CD4-positive, alpha-beta T cell treated with Interferon alpha-2 for 1 hour (primary cell): ENCODE data around the gene CALCR.
"Not testable (repeated sequence)": the region's sequence is repeated elsewhere in the genome, so short reads cannot be mapped to it uniquely, and the experiment has no call there.

Source experiments
- DNase-seq, 2 donors: peaks; one replicate each; pipeline ENCODE4 v3.0.0-alpha.2; 2020 to 2022

The CALCR gene

DNA sequence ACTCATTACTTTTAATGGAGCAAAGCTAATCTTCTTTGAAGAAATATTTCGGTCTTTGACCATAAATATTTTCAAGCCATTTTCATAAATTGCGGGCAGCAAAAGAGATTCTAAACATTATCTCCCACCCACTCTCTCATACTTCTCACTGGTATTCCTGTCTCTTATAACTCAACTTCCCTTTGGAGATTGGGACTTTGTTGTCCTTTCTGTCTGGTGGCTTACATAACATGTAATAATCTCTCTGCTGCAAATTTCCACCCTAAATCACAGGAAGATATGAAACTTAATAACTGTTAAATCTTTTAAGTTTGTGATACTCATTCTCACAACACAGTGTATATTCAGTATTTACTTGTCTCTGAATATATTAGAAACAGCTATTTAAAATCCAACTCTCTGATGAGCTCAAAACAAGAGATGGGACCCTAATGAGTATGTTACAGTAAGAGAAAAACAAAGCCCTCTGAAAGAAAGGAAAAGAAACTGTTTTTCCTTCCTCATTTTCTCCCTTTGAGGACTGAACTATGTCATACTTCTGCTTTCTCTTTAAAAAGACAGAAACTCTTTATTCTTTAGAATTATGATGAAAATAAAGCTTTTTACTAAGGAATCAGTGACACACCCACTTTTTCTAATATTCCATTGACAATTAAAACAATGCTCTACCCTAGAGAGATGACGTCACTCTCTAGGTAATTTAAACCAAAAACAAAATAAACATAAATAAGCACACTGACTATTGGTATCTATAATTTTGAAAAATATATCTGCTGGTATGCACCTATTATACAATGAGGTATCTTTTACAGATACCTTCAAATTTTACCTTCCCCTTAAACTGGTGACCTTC lies 14.7 kb downstream of the CALCR start:
- DNase-seq: no peak

DNA sequence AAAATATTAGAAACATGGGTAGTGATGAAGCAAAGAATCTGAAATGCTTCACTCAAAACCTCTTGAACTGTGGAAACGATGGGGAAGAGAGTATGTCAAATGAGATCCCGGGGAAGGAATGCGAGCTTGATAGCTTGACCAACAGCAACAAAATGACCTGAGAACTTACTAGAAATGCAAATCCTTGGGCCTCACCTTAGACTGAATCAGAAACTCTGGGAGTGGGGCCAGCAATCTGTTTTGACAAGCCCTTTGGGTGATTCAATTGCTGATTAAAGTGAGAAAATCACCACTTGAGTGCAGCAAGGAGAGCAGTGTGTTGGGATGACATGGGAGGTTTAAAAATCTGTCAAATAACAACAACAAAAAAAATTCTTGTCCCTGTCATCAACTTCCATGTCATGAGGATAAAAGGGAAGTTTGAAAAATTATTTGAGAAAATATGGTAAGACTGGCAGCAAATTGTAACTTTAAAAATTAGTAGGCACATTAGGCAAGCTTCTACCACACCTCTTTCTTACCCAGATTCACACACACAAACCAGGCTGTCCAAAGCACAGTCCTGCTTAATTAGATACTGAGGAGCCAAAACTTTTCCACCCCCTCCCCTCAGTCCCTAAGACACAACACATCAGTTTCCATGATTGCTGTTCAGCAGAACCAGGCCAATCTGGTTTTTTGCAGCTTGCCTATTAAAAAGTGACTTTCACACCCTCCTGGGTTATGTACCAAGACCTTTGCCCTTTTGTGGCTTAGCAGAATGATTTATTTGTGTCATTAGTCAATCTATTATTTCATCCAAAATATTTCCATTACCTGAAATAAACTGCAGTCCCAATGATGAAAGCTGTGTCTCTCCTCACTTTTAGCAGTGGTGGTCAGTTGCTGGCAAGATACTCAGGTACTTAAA lies 15.6 kb downstream of the CALCR start:
- no peak for DNase-seq

DNA sequence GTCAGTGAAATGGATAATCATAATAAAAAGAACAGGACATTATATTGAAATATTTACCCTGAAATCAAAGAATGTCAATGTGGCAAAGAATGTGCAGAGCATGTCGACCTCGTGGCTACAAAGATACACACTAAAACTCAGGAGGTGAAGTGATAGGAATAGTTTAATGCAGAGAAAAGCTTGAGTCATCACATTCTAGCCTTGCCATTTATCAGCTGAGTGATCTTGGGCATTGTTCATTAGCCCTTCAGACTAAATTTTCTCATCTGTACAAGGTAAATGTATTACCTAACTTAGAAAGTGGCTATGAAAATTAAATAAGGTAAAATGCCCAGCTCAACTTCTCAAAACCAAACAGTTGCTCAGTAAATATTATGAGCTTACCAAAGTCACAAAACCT lies 22.6 kb downstream of the CALCR start:
- DNase-seq: no peak

DNA sequence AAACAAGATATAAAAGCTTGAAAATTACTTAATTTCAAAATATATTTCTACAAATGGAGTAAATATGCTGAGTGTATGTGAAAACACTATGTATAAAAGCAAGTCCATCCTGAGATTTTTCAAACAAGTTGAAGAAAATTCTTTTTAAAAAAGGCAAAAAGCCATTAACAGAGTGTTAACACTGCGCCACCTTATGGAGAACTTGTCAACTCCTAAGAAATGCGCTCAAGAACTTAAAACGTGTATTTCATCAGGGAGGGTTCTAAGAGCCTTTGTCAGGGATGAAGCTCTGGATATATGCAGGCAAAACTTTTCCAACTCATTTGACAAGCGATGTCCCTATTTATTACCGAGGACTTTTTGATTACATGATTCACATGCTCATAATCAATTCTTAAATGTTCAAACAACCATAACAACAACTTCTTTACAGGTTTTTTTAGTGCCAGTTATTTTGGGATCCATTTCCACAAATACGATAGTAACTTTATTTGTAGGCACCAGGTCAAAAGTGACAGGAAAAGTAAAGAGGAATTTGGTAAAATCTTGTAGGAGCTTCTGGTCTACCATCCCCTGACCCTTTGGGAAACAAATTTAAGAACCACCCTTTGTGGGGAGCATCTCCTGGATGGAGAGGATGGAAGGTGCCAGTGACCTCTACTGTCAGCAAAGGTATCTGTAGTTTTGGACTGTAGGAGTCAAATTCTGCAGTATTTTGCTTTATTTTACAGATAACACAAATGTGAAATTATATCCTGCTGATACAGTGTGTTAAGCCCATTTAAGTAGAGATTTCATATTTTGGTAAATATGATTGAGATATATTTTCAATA lies 23.2 kb downstream of the CALCR start:
- DNase-seq: peak in 1 of 2 donors; percentile 9

DNA sequence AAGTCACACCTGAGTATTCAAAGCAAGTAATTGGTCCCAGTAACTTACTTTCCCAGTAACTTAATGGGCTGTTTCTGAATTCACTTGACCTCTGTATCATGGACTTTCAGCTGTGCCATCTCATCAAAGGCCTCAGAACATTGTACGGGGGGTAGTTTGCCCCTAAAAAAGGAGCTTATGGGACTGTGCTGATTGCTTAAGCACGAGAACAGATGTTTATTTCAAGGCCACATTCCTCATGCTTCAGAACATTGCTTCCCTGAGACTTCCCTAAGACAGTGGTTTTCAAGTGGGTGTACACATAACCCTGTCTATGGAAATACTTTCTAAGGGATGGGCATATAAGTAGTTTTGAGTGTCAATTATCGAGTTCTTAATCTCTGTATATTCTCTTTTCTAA lies 26.8 kb downstream of the CALCR start:
- no peak for DNase-seq

DNA sequence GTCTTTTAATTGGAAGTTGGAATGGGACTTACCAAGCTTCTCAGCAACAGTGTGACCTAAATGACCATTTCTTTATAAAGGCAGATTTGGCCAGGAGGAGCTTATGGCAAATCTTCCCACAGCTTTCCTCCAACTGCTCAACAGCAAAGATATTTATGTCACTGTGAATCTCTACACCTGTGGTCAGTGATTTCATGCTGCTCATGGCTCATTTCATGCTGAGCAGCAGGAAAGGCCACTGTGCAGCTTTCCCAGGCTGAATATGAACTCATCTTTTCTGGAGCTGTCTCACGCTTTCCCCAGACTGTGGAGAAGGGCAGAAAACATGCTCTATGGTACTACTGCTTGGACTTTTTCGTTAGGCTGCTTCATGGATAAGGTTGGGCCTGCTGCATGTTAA lies 29.8 kb downstream of the CALCR start:
- no peak for DNase-seq

DNA sequence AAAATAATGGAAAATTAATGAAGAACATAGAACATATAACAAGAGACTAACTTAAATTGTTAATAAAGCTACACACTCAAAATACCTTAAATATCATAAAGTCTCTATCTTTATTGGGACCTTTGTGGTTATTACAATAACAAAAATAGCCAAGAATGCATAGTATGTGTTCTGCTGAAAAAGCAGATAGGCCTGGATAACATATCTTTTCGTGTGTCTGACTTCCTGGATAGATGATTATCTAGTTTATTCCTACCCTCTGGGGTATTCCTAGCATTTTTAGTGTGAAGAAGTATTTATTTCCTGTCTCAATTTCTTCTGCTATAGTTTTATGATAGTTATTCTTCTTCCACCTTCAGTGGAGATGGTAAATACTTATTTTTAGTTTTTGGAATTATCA lies 36.5 kb downstream of the CALCR start:
- no peak for DNase-seq

DNA sequence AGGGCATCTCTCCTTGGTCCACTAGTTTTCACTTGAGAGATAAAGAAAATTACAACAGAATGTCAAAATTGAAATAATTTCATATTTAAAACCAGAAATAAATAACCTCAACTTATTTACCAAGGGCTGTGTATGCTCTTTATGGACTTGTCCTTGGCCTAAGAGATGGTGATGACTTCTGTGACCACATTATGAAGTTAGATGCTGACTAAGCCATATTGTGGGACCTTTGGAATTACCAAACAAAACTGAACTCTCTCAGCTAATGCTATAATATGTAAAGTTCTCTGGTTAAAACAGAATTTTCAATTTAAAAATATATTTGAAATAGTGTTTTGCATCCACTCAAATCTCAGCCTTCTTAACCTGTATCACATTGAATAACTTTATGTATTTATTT lies 38.9 kb downstream of the CALCR start:
- DNase-seq: no peak

DNA sequence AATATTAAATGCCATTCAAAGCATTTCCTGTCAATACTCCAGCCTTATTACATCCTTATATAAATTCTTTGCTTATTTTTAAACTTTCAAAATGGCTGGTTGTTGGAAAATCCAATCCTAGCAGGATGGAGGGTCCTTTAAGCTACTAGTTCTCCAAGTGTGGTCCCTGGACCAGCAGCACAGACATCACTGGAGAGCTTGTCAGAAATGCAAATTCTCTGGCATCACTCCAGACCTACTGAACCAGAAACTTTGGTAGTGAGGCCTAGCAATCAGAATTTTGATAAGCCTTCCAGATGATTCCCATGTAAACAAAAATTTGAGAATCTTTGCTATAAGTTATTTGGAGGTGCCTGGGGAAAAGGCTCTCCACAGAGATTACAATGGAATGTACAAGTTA lies 43.8 kb downstream of the CALCR start:
- DNase-seq: no peak

DNA sequence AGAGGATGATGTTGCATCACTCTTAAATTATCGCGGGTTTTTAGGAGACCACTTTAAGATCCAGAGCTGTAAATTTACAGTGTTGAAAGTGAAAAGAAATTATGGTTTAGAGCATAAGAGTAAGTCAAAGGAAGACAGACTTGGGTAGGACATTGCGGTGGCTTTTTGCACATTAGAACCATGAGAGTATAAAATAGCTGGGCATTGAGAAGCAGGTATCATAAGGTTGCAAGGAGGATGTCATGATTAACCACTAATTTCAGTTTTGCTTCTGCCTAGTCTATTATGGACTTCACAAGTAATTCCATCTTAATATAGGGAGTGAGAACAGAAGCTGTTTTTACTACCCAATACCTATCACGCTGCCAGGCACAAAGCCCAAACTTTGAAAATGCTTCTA lies 57.7 kb downstream of the CALCR start:
- DNase-seq: no peak

DNA sequence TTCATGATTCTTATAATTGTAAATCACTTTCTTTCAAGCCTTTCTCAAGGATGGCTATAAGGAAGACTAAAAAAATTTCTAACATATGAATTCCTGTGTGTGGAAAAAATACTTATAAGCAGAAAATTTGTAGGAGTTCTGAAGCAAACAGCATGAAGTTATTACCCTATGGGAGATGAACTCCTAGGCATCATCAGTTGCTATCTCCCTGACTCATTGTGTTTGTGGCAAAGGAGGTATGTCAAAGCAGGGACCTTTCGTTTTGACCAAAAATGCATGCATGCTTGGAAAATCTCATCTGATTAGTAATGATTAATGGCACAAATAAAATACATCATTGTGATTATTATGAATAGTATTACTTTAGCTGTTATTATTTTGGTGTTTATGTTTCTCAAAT lies 59.4 kb downstream of the CALCR start:
- no peak for DNase-seq

DNA sequence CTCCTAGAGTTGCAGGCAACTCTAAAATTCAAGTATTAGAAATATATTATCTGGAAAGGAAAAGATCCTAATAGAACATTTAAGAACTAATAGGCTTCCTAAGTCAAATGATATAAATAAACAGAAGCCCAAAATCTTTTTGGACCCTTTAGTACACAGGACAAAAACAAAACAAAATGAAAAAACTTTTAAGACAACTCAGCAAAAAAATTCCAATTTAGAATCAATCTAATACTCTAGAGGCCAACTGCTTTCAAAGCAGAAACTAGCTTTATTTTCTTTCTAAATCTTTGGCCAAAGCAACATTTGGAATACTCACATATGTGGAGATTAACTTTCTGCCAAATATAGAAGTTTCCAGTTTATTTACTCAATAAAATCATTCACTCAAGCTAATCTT lies 65.2 kb downstream of the CALCR start:
- DNase-seq: no peak

DNA sequence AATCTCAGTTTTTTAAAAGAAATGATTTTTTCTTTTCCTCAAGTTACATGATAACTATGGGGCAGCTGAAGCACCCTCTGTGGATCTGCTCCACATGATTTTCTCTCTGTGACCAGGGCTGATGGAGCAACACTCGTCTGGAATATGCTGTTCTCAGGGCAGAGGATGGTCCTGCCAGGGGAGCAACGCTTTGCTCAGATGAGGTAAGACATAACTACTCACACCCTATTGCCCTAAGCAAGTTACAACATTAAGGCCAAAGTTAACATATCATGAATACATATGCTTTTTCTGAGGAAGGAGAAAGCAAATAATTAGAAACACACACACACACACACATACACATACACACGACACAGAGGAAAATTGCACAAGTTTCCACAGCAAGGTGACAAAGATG lies 71.4 kb downstream of the CALCR start:
- no peak for DNase-seq

DNA sequence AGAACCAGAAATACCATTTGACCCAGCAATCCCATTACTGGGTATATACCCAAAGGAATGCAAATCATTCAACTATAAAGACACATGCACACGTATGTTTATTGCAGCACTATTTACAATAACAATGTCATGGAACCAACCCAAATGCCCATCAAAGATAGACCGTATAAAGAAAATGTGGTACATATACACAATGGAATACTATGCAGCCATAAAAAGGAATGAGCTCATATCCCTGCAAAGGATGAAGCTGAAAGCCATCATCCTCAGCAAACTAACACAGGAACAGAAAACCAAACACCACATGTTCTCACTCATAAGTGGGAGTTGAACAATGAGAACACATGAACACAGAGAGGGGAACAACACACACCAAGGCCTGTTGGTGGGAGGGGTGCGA lies 82.7 kb downstream of the CALCR start:
- not testable (repeated sequence) for DNase-seq

DNA sequence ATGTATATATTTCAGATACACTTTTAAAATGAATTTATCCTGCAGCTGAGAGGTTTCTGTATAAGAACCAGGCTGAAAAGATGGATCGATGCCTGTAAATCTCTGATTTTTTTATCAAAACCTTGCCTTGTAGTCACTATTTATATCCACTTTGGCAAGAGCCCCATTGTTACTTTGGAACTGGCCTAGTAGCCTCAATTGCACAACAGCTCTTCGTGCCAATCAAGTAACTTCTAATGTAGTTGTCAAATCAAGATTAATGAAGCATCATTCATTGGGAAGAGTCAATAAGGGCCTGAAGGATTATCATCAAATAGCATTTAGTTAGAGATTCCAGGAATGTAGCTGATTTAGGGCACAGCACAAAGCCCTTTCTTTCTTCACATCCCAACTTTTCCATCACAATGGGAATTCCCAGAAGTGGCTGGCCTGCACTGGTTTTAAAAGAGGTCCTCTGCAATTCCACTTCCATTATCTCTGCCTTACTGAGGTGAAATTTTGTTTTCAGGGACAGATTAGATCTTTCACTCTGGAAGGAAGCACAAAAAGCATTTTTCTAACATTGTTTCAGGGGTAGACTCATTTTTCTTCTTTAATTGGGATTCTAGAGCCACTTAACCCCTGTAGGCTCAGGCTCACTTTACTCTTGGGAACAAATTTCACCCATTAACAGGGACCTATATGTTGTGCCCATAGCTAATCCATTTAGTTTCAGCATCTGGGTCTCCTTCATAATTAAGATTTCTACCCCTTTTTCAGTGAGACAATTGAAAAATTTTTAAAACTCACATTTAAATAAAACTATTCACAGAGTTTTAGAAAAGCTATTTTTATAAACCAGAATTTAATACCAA lies 97.8 kb downstream of the CALCR start:
- no peak for DNase-seq

DNA sequence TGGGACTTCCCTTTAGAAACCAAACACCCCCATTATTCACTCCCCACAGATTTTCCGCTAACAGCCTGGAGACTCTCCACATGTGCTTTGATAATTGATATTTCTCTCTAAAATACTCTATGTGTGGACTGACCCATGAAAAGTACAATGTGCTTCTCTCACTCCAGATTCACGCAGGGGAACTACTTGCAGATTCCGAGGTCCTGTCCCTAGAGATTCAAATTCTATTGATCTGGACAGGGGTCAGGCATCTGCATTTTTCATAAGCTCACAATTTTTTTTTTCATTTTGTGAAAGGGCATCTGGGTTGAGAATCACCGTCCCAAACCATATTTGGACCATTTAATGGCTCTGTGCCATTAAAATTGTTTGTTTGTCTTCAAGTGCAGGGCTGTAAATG lies 98.7 kb downstream of the CALCR start:
- no peak for DNase-seq

DNA sequence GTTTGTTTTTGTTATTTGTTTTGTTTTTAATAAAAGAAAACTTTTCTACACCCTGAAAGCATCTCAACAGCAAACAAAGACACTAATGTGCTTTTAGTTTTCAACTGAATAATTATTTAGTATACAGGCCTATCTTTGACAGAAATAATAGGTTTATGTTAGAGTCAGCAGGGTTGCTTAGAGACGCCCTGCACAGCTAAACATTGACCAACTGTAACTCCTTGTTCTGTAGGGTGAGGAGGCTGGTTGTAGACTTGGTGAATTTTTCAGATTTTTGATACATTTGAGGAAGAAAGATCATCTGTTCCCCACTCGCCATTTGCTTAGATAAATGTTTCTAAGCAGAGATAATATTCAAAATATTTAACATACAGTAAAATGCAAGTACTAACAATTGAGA lies 103.1 kb downstream of the CALCR start:
- DNase-seq: no peak

DNA sequence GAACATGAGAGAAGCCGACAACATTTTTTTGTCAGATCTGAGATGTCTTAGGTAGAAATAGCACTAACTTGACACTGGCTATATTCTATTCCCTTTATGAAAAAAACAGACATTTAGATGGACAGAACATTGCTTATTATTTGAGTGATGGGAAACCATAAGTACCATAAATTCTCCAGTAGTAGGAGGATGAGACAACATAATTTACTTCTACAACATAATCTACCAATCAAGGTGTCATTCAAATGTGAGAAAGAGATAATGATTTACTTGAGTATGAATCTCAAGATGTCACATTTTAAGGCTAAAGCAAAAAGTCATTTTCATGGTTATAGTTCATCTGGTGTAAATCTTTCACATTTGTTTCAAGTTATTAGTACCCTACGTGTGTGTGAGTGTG lies 110.8 kb downstream of the CALCR start:
- DNase-seq: no peak

DNA sequence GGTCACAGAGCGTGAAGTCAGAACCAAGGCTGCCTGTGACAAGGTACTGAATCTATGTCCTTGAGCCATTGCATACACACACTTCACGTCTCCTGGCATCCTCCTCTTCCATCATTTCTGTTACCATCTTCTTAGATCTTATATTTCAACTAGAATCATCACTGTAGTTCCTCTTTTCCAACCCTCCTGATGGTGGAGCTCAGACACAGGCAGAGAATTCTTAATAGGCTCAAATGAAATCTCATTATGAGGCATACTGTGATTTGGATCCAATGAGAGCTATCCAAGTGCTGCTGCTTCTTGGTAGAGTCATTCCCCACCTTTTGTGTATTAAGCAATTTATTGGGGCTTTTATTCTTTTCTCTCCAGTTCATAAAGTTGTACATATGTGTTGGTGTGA lies 113.2 kb downstream of the CALCR start:
- no peak for DNase-seq

DNA sequence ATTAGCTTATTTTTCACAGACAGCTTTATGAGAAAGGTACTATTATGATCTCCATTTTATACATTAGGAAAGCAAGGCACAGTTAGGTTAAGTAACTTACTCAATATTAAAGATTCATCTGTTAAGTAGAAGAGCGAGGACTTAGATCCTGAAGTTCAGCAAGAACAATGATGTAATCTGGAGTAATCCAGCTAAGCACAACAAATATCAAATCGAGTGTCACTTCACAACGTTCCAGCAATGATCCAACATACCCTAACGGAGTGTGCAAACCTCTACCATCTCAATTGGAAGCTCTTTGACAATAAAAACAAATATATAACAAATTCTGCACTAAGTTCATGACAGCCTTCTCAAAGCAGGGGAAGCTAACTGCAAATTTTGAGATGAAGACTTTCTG lies 121.3 kb downstream of the CALCR start:
- DNase-seq: no peak

DNA sequence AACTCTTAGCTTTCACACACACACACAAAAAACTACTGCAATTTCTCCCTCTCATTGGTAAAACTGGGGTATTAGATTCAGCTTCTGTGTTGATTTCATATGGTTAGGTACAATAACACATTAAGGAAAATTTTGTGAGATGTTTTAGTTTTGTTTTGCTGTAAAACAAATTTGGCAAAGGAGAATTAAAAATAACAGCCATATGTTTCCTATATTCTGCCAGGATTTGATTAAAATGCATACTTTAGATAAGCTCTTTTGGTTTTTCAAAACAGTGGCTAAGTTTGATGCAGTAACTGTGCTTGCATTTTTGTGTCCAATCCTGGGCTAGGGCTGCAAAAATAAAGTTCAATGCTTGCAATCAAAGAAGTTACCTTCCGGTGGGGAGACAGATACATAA lies 126.3 kb downstream of the CALCR start:
- DNase-seq: no peak

DNA sequence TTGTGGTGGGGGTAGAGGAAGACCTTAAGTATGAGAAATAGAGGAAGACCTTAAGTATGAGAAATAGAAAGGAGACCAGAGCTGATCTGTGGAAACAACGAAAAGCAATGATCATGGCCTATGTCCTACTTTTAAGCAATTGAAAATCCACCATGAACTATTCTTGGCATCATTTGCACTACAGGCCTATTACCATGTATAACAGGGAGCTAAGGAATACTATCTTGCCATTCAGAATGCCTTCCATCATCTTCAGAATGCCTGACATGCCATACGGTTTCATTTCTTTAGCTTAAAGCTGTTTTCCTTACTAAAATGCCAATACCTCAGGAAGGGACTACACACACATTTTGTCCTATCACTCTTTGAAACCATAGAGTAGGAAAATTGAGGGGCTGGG lies 127.0 kb downstream of the CALCR start:
- no peak for DNase-seq
